ENCODE measurements around the gene PFAS.

The PFAS gene

GRCh38 chr17:8273884-8274444 is 24.9 kb downstream of the PFAS start:
- DNase-seq = no peak

DNA sequence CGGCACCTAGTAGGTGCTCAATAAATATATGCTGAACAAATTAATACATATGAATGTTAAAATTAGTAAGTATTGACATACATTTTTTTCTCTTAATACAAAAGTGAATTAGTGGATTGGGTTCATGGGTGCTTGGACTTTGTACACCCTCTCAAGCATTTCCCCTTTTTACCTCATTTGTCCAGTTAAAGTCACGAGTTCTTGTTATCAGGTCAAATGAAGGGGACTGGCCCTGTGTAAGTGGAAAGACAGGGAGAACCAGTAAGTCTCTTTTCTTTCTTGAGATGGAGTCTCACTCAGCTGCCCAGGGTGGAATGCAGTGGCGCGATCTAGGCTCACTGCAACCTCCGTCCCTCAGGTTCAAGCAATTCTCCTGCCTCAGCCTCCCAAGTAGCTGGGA is 25.7 kb downstream of the PFAS start:
- DNase-seq = no peak

DNA sequence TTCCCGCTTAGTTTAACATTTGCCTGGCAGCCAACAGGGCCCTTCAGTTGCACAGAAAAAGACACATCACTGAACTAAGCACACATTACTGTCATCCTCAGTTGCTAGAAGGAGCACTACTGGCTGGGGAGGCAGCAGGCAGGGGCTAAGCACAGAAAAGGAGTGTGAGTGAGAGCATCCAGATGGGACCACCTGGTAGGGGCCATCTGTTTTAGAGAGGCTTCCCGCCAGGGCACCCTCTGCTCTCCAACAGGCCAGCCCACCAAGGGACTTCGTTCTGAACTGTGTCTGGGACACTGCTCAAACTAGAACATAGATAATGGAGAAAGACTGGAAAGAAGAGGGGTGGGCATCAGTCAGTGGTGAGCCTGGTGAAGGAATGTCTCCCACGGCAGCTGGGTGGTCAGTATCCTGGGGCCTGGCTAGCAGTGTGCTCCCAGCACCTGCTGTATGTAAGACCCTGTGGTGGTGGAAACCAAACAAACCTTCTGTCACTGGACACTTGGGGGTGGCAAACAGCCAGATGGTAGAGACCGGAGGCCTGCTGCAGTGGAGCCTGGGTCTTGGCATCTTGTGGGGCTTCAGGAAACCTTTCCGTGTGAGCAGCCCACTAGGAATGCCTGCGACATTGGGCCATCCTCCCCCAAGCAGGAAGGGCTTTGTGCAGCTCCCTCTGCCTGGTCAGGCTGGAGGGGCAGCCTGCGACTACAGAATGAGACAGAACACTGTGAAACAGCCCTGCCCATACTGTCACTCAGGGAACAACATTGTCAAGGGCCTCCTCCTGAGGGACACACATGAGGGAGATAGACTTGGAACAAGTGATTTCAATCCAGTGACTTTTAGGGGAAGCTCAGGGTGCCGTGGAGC is 26.6 kb downstream of the PFAS start:
- no peak for DNase-seq

DNA sequence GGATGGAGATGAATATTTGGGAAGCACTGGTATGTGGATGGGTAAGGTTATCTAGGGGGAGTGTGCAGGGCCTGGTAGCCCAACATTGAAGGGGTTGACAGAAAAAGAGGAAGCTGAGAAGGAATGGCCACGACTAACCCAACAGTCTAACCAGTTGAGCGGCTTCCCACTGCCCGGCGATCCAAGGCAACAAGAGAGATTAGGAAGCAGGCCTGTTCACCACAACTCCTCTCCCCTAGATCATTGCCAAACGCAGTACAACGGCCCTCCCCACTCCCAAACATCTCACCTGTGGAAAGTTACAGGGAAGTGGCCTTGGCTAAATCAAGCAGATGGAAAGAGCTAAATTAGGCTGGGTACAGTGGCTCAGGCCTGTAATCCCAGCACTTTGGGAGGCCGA is 28.2 kb downstream of the PFAS start:
- no peak for DNase-seq

- DNase-seq = no peak
Observed at GRCh38 chr17:8282345-8282744, 33.3 kb downstream of the PFAS start.

- DNase-seq = no peak
Observed at GRCh38 chr17:8283356-8283755, 34.3 kb downstream of the PFAS start.

DNA sequence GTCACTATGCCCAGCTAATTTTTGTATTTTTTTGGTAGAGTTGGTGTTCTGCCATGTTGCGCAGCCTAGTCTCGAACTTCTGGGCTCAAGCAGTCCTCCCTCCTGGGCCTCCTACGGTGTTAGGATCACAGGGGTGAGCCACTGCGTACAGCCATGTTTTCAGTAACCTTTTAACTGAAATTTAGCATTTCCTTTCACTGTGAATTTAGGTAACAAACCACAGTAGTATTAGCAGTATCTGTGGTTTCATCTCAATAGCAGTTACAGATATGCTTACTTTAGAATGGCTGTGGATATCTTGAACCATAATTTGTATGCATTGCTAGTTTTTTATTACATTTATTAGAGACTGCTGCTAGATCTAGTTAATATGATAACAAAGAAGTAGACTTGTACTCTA is 35.0 kb downstream of the PFAS start:
- no peak for DNase-seq

DNA sequence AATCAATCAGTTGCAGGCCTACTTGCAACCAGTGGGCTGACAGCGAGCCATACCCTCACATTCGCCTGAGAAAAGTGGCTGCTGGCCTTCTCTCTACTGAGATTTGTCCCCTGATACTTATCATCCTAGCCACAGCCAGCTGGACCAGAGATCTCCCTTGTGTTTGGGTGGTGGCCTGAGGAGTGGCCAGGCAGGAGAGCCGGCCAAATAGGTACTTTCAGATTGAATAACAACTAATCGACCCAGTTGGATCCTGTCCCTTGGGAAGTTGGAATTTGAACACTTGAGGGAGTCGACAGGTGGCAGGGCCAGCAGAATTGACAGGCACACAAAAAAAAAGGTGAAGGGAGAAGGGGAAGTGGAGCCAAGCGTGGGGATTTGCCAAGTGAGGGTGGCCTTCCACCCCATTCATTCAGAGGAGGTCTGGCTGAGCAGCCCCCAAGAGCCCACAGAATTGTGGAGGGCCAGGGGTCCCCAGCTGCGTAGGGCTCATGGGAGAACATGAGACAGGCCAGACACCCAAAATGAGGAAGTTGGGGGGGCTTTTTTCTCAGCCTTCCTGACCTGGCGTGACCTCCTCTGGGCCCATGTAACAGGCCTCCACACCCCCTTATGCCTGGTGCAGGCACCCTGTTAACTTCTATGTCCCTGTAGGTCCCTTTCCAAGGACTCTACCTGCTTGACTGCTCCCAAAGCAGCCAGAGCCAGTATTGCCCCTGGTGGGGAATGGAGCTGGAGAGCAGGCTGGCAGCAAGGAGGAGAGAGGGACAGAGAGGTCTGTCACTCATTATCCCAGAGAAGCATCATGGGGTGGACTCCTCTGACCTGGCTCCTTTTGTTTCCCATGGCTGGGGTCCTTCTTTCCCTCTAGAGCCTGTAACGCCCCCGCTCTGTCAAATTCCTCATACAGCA is 36.4 kb downstream of the PFAS start:
- DNase-seq = no peak

GRCh38 chr17:8287651-8288335 is 38.7 kb downstream of the PFAS start:
- no peak for DNase-seq

GRCh38 chr17:8288336-8289102 is 39.4 kb downstream of the PFAS start, which contains the start of gene RANGRF:
Gene RANGRF, plus strand, starts transcription at chr17:8288670. Its CDS starts 119 bp downstream, at chr17:8288789.
- DNase-seq = peak; percentile 64

GRCh38 chr17:8289103-8289397 is 40.0 kb downstream of the PFAS start:
- no peak for DNase-seq

- DNase-seq = no peak
Observed at GRCh38 chr17:8290043-8290442, 41.0 kb downstream of the PFAS start.

DNA sequence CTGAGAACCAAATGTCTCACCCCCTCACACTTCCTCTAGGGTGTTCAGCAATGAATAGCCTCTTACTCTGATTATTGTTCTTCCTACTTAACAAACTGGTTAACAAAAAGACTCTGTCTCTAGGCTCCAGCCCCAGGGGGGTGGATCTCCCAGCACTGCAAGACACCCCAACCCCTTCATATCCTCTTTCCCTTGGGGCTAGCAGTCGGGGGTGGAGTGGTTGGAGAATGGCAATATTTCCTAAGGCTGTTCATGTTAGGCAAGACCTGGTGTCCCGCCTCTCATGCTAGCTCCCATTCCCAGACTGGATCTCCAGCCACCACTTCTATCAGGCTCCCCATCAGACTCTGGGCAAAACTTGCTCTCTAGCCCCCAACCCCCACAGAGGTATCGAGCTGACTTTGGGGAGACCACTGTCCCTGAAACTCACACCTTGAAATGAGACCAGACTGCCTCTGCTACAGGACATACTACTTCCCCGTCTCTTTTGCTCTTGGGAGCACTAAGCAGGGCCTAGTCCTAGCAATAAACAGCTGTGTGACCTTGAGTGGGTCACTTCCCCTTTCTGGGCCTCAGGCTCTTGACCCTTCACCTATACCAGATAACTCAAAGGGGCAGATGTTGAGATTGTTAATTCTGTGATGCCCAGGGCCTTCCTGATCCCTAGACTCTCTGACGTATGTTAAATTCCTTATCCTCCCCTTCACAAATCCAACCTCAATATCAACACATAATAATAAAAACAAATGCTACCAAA is 43.7 kb downstream of the PFAS start:
- DNase-seq = no peak

GRCh38 chr17:8294361-8294760 is 45.3 kb downstream of the PFAS start:
- DNase-seq = no peak

GRCh38 chr17:8294814-8295316 is 45.8 kb downstream of the PFAS start:
- DNase-seq = no peak

DNA sequence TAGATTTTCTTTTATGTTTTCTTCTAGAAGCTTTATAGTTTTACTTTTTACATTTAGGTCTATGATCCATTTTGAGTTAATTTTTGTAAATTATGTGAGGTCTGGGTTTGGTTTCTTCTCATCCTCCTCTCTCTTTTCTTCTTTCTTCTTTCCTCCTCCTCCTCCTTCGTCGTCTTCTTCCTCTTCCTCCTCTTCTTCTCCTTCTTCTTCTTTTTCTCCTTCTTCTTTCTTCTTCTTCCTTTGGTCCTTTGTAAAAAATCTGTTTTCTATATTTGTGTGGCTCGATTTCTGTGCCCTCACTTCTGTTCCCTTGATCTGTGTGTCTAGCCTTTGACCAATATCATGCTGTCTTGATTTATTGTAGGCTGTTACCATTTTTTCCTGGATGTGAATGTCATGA is 51.1 kb downstream of the PFAS start:
- DNase-seq = no peak

DNA sequence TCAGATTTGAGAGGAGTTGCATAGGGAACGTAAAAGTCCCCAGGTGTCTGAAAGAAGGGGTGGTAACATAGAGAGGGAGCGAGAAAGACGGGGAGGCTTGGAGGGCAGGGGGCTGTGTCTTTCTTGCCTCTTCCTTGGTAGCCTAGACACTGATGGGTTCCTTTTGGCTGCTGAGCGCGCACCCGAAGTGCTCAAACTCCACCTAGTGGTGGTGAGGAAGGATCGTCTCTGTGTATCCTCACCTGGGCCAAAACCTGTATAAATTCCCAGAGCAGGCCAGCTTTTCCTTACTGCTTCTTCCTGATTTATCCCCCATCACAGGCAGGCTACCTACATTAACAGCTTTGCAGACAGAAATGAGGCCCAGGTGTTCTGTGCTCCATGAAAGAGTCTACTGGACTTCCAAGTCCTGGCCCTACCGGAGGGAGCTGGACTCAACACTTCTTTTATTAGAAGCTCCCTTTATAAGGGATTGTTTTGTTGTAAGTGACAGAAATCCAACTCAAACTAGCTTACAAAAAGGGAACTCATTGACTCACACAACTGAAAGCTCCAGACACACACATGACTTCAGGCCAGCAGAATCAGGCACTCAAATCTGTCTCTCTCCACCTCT is 51.6 kb downstream of the PFAS start:
- DNase-seq = peak; percentile 34

DNA sequence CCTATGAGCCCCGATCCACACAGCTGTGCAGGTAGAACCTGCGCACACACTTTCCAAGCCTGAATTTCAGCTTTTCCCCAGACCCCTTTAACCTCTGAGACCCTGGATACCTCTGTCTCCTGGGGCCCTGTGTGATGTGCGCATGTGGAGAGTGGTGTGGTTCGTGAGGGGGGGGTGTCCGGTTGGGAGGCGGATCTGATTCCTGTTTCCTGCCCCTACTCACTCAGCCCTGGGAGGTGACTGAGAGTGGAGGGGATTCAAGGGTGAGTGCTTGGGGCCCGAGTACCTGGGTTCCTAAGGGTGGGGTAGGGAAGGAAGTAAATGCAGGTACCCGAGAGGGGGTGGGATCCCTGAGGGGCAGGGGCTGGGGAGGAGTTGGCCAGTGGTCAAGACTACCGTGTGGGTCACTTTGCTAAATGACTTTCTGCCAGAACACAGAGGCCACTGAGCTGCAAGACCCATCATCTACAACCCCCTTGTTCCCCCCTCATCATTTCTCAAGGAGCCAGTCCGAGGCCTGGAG is 61.6 kb downstream of the PFAS start:
- DNase-seq = no peak

- DNase-seq = no peak
Observed at GRCh38 chr17:8311131-8311790, 62.2 kb downstream of the PFAS start.

DNA sequence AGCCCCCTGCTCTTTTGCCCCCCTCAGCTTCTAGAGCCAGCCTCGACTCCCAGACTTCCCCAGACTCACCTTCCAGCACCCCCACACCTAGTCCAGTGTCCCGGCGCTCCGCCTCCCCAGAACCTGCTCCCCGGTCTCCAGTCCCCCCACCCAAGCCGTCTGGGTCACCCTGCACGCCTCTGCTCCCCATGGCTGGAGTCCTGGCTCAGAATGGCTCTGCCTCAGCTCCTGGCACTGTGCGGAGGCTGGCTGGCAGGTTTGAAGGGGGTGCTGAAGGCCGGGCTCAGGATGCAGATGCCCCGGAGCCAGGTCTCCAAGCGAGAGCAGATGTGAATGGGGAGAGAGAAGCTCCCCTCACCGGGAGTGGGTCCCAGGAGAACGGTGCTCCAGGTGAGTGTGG is 63.2 kb downstream of the PFAS start:
- no peak for DNase-seq

All from COR-L47 (cell line).